GM19438 (cell line): Measurements from ENCODE around the gene CELA3A.
"Not testable (repeated sequence)": the region's sequence is repeated elsewhere in the genome, so short reads cannot be mapped to it uniquely, and the experiment has no call there.

Experiments
- ATAC-seq: cut with Tn5 transposase; IDR thresholded peaks from one replicate; pipeline ENCODE4 v1.9.1; 2021; ENCODE audit warnings: low read depth; ENCODE audit not compliant: unreplicated experiment

CELA3A gene

GRCh38 chr1:22001409-22001808, at the start of gene CELA3A:
Gene CELA3A, plus strand, starts transcription at chr1:22001657. Its CDS starts 18 bp downstream, at chr1:22001675.
- ATAC-seq, result no peak

GRCh38 chr1:21952786-21953520, 48.5 kb upstream of the CELA3A start:
- ATAC-seq, result no peak

- no peak for ATAC-seq
Measured at GRCh38 chr1:21955058-21955457, 46.4 kb upstream of the CELA3A start.

GRCh38 chr1:21955501-21956281, 45.8 kb upstream of the CELA3A start:
- no peak for ATAC-seq

GRCh38 chr1:21956720-21957552, 44.5 kb upstream of the CELA3A start:
- no peak for ATAC-seq

GRCh38 chr1:21961337-21961736, 40.1 kb upstream of the CELA3A start:
- ATAC-seq, result no peak

- ATAC-seq, result no peak
Measured at GRCh38 chr1:21961799-21962198, 39.7 kb upstream of the CELA3A start.

GRCh38 chr1:21963477-21964217, 37.8 kb upstream of the CELA3A start:
- no peak for ATAC-seq

GRCh38 chr1:21966247-21967000, 35.0 kb upstream of the CELA3A start:
- no peak for ATAC-seq

GRCh38 chr1:21967216-21967615, 34.2 kb upstream of the CELA3A start:
- not testable (repeated sequence) for ATAC-seq

GRCh38 chr1:21969066-21969465, 32.4 kb upstream of the CELA3A start:
- ATAC-seq, result not testable (repeated sequence)

GRCh38 chr1:21970523-21970922, 30.9 kb upstream of the CELA3A start:
- ATAC-seq, result not testable (repeated sequence)

GRCh38 chr1:21972973-21973441, 28.4 kb upstream of the CELA3A start:
- not testable (repeated sequence) for ATAC-seq

- not testable (repeated sequence) for ATAC-seq
Measured at GRCh38 chr1:21973948-21974347, 27.5 kb upstream of the CELA3A start.

GRCh38 chr1:21974699-21975098, 26.8 kb upstream of the CELA3A start:
- ATAC-seq, result not testable (repeated sequence)

- ATAC-seq, result not testable (repeated sequence)
Measured at GRCh38 chr1:21975296-21975695, 26.2 kb upstream of the CELA3A start.

- not testable (repeated sequence) for ATAC-seq
Measured at GRCh38 chr1:21976703-21977239, 24.7 kb upstream of the CELA3A start, which contains the start of gene CELA3B. Gene CELA3B, plus strand, starts transcription at chr1:21977022. Its CDS starts 18 bp downstream, at chr1:21977040.

- ATAC-seq, result not testable (repeated sequence)
Measured at GRCh38 chr1:21978209-21978608, 23.2 kb upstream of the CELA3A start.
